WI38 (cell line): ENCODE data around the gene UGT2A1.

Experiments
- H3K4me3 ChIP-seq: 2 replicates; pipeline ENCODE4 v1.5.1; 2011; ENCODE audit warnings: low read depth, mild to moderate bottlenecking, control low read depth, low read length
- TF ChIP-seq, protein P1 (sequence below): IDR thresholded peaks from 2 replicates; pipeline ENCODE4 v1.5.1; 2012; ENCODE audit warnings: low read depth, mild to moderate bottlenecking, control low read depth, low read length

Gene UGT2A1

DNA sequence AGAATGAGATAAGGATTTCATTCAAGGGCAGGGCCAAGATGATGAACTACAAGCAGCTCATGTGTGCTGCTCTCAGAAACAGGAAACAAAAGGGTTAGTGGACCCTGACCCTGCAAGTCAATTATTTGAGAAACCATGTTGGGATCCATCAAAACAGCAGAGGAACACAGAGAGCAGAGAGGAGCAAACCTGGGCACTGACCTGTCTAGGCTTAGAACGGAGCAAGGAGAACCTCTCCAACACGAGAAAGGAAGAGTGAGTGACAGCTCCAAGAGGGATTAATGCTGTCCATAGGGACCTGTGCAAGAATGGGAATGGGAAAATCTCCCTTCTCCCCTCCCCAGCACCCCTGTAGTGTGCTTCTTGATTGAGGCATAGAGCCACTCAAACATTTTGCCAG, 103.4 kb downstream of the UGT2A1 start:
- TF ChIP-seq, protein P1, sequence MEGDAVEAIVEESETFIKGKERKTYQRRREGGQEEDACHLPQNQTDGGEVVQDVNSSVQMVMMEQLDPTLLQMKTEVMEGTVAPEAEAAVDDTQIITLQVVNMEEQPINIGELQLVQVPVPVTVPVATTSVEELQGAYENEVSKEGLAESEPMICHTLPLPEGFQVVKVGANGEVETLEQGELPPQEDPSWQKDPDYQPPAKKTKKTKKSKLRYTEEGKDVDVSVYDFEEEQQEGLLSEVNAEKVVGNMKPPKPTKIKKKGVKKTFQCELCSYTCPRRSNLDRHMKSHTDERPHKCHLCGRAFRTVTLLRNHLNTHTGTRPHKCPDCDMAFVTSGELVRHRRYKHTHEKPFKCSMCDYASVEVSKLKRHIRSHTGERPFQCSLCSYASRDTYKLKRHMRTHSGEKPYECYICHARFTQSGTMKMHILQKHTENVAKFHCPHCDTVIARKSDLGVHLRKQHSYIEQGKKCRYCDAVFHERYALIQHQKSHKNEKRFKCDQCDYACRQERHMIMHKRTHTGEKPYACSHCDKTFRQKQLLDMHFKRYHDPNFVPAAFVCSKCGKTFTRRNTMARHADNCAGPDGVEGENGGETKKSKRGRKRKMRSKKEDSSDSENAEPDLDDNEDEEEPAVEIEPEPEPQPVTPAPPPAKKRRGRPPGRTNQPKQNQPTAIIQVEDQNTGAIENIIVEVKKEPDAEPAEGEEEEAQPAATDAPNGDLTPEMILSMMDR = no peak

DNA sequence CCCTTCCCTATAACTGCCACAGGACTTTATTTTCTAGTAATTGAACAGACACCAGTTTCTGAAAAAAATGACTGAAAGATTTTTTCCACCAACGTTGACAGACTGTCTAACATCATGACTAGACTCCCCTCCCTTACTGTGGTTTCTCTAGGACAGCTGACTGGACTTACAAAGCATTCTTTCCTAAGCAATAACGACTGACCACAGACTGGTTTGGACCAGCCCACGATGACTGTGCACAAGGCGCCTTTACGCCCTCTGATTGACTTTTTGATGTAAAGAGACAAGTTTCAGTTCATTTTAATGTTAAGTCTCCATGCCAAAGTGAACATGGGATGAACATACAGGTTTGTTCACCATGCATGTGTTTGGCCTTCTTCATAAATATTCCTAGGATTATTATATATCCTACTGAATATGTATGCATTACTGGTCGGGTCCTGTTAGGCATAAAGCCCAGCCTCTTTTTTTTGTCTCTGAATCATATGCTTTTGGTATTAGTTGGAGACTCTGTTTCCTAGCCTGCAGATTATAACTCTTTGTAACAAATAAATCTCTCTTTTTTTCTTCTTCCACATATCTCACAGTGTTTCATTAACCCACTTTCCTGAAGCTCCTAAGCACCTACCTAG, 106.8 kb downstream of the UGT2A1 start:
- TF ChIP-seq, protein P1 = no peak
- no peak overlapping the region for H3K4me3 ChIP-seq

More for the DNA sequence above, 103.4 kb downstream of the UGT2A1 start:
- H3K4me3 ChIP-seq = no peak overlapping the region
